IMR-90 (cell line): ENCODE results near the gene GPHB5. TPM values are rescaled to one million over a fixed set of nuclear protein-coding genes. Genes with fewer than 3 reads are reported as not detected.

ENCODE experiments used
- ATAC-seq: fragments of 200-7000 bp; cut with Tn5 transposase; 2 replicates; pipeline ENCODE4 v1.9.1; 2020; ENCODE audit warnings: low read depth, mild to moderate bottlenecking, moderate library complexity
- BruUV-seq: library from RNA; stranded (reverse); fragments of 400-500 nt; replicated peaks from 2 replicates; lab custom pipeline; 2021; lab: Mats Ljungman, UMichigan
- CTCF ChIA-PET: fragments of 300-600 bp; formaldehyde crosslinking; extraction: SDS; loops from one replicate; lab custom pipeline; 2021; ENCODE audit warnings: antibody characterized with exemption; lab: Yijun Ruan, JAX
- POLR2A ChIA-PET: fragments of 300-600 bp; sonication (Branson Sonifier 250); formaldehyde crosslinking; loops from one replicate; lab custom pipeline; 2022; ENCODE audit warnings: antibody characterized with exemption; ENCODE audit not compliant: unreplicated experiment; lab: Charles Lee
- DNase-seq: peaks from one replicate; pipeline ENCODE4 v3.0.0; 2013
- H2AFZ ChIP-seq: replicated peaks from 2 replicates; pipeline ENCODE3; 2013; ENCODE audit warnings: low read length, mild to moderate bottlenecking; ENCODE audit not compliant: poor library complexity
- H2AK5ac ChIP-seq: 2 replicates; pipeline ENCODE4 v1.6.1; 2013; ENCODE audit warnings: low read depth, low read length, inconsistent platforms
- H2AK9ac ChIP-seq: replicated peaks from 2 replicates; pipeline ENCODE3; 2013; ENCODE audit warnings: mild to moderate bottlenecking, low read depth, low read length, moderate library complexity; ENCODE audit not compliant: poor library complexity
- H2BK120ac ChIP-seq: 2 replicates; pipeline ENCODE4 v1.6.1; 2013; ENCODE audit warnings: low read depth, low read length, inconsistent platforms
- H2BK15ac ChIP-seq: 3 replicates; pipeline ENCODE4 v1.6.1; 2013; ENCODE audit warnings: low read depth, low read length, inconsistent platforms
- H2BK20ac ChIP-seq: 2 replicates; pipeline ENCODE4 v1.6.1; 2013; ENCODE audit warnings: low read depth, mild to moderate bottlenecking, inconsistent platforms, low read length, moderate library complexity
- H2BK5ac ChIP-seq: 2 replicates; pipeline ENCODE4 v1.6.1; 2013; ENCODE audit warnings: mild to moderate bottlenecking, low read depth, low read length, inconsistent platforms; ENCODE audit not compliant: poor library complexity, severe bottlenecking
- H3K14ac ChIP-seq: replicated peaks from 2 replicates; pipeline ENCODE4 v1.6.1; 2013; ENCODE audit warnings: low read depth, low read length, inconsistent platforms
- H3K18ac ChIP-seq: 2 replicates; pipeline ENCODE4 v1.6.1; 2013; ENCODE audit warnings: low read depth, low read length, control low read depth
- H3K23ac ChIP-seq: 2 replicates; pipeline ENCODE4 v1.6.1; 2013; ENCODE audit warnings: low read depth, low read length, inconsistent platforms
- H3K27ac ChIP-seq: 2 replicates; pipeline ENCODE4 v1.5.1; 2013; ENCODE audit warnings: mild to moderate bottlenecking, control low read depth, low read length; ENCODE audit not compliant: insufficient read depth
- H3K27me3 ChIP-seq: 2 replicates; pipeline ENCODE4 v1.6.1; 2013; ENCODE audit warnings: low read length; ENCODE audit not compliant: control insufficient read depth, insufficient read depth
- H3K36me3 ChIP-seq: 2 replicates; pipeline ENCODE4 v1.6.1; 2013; ENCODE audit warnings: low read length, mixed read lengths; ENCODE audit not compliant: control insufficient read depth, insufficient read depth
- H3K4ac ChIP-seq: 2 replicates; pipeline ENCODE4 v1.6.1; 2013; ENCODE audit warnings: low read depth, low read length, inconsistent platforms
- H3K4me1 ChIP-seq: 2 replicates; pipeline ENCODE4 v1.6.1; 2013; ENCODE audit warnings: low read length, mixed read lengths; ENCODE audit not compliant: control insufficient read depth, insufficient read depth
- H3K4me2 ChIP-seq: 2 replicates; pipeline ENCODE4 v1.6.1; 2013; ENCODE audit warnings: low read depth, mild to moderate bottlenecking, control low read depth, low read length, moderate library complexity
- H3K4me3 ChIP-seq: 2 replicates; pipeline ENCODE4 v1.5.1; 2013; ENCODE audit warnings: low read depth, mild to moderate bottlenecking, control low read depth, low read length, moderate library complexity; ENCODE audit not compliant: insufficient read depth
- H3K56ac ChIP-seq: 2 replicates; pipeline ENCODE4 v1.6.1; 2013; ENCODE audit warnings: low read length, inconsistent platforms; ENCODE audit not compliant: insufficient read depth; ENCODE audit errors: extremely low read depth
- H3K79me1 ChIP-seq, 2 experiments: 2 replicates each; pipeline ENCODE4 v1.6.1; 2013; ENCODE audit warnings: low read length in 2 of 2, inconsistent platforms in 1 of 2, low read depth in 1 of 2
- H3K9ac ChIP-seq: 2 replicates; pipeline ENCODE4 v1.6.1; 2013; ENCODE audit warnings: low read depth, low read length, control low read depth
- H3K9me1 ChIP-seq: 2 replicates; pipeline ENCODE4 v1.6.1; 2013; ENCODE audit warnings: low read length, inconsistent platforms; ENCODE audit not compliant: insufficient read depth
- H3K9me3 ChIP-seq: 2 replicates; pipeline ENCODE4 v1.6.1; 2013; ENCODE audit warnings: low read length; ENCODE audit not compliant: control insufficient read depth, insufficient read depth
- H4K20me1 ChIP-seq: 2 replicates; pipeline ENCODE4 v1.6.1; 2013; ENCODE audit warnings: low read length, inconsistent platforms; ENCODE audit not compliant: insufficient read depth
- H4K5ac ChIP-seq: 2 replicates; pipeline ENCODE4 v1.6.1; 2013; ENCODE audit warnings: mild to moderate bottlenecking, low read depth, low read length, control low read depth
- H4K8ac ChIP-seq, 2 experiments: 2 replicates each; pipeline ENCODE4 v1.6.1; 2013; ENCODE audit warnings: low read depth in 2 of 2, low read length in 2 of 2, control low read depth in 1 of 2, inconsistent platforms in 1 of 2
- H4K91ac ChIP-seq: 2 replicates; pipeline ENCODE4 v1.6.1; 2013; ENCODE audit warnings: low read depth, low read length, inconsistent platforms; ENCODE audit not compliant: insufficient read depth
- CEBPB ChIP-seq: IDR thresholded peaks from 2 replicates; pipeline ENCODE4 v1.6.1; 2012; ENCODE audit warnings: low read depth, low read length, improper control_type of control experiment
- CHD1 ChIP-seq: IDR thresholded peaks from 2 replicates; pipeline ENCODE4 v1.6.1; 2012; ENCODE audit warnings: low read depth, low read length, improper control_type of control experiment
- WGBS, 2 experiments: methylation state at CpG; one replicate each; pipeline versions ENCODE4 v1.1.5 to v1.1.7; 2013; ENCODE audit warnings: missing lambda C conversion rate in 2 of 2; ENCODE audit not compliant: insufficient read length in 1 of 2; ENCODE audit errors: extremely low coverage in 2 of 2; 5-methylcytosine and 5-hydroxymethylcytosine counted together
- dilution Hi-C: fragments of 300-500 bp; cut with HindIII; formaldehyde crosslinking; loops from one replicate; pipeline ENCODE4 v1.14.3; 2018; ENCODE audit warnings: low sequenced_read_pairs; ENCODE audit not compliant: unreplicated experiment
- in situ Hi-C: fragments of 300-500 bp; cut with MboI; formaldehyde crosslinking; loops from 3 replicates; pipeline ENCODE4 v1.14.3; 2019; ENCODE audit warnings: low sequenced_read_pairs, inconsistent platforms, mixed read lengths
- intact Hi-C: fragments of 100-400 bp; cut with micrococcal nuclease; formaldehyde crosslinking; loops from 2 replicates; pipeline ENCODE4 v1.10.0; 2022
- polyA plus RNA-seq, 3 experiments: library from polyadenylated mRNA; depleted of rRNA; stranded (reverse); fragments of >200 nt; gene quantifications; 2 replicates each; pipeline ENCODE4 v1.2.3, GENCODE V29; 2012; ENCODE audit warnings: low replicate concordance in 1 of 3
- total RNA-seq: library from RNA; depleted of rRNA; stranded (reverse); fragments of >200 nt; gene quantifications from 2 replicates; pipeline ENCODE4 v1.2.3, GENCODE V29; 2012

The GPHB5 gene
- total and polyA plus RNA-seq, 2 of the 4 experiments (the other 2 are of a cell fraction), result not detected

- no peak for DNase-seq
- WGBS, 2 experiments, result 86% methylated on average over 2 of the region's 8 CpGs; no CpG with 5 or more reads in 1 of the 2 experiments
Measured at GRCh38 chr14:63273717-63274655, 44.7 kb downstream of the GPHB5 start.

More at GRCh38 chr14:63273717-63274655, 44.7 kb downstream of the GPHB5 start:
- Histone ChIP-seq H3K27me3 (no peaks in the 10 kb centered on the region), H3K9me3 (no peaks in the 10 kb centered on the region), H3K23ac (no peak overlapping the region), H2BK120ac (no peak overlapping the region), H3K4me3 (no peak overlapping the region), H3K4me2 (no peak overlapping the region), H3K79me1 (no peaks in the 10 kb centered on the region), H3K4ac (no peak overlapping the region), H4K5ac (no peak overlapping the region), H4K8ac (no peak overlapping the region), H4K91ac (no peak overlapping the region), H2BK5ac (no peak overlapping the region), H4K20me1 (no peaks in the 10 kb centered on the region), H3K56ac (no peak overlapping the region), H3K9me1 (no peaks in the 10 kb centered on the region), H3K4me1 (no peaks in the 10 kb centered on the region), H2AK5ac (no peak overlapping the region), H3K18ac (no peak overlapping the region), H3K36me3 (no peaks in the 10 kb centered on the region), H3K14ac (no peak overlapping the region), H2BK15ac (no peak overlapping the region), H3K27ac (no peak overlapping the region), H2BK20ac (no peak overlapping the region), H2AK9ac (no peak overlapping the region), H2AFZ (no peak overlapping the region), H3K9ac (no peak overlapping the region)
- in situ Hi-C loops (loop anchor here (5.0 kb wide), 1 partner anchor 102 kb away; no protein-coding TSS in a partner anchor), dilution Hi-C loops (no loop called here), intact Hi-C loops (loop anchor here (10.0 kb wide), 1 partner anchor 1349 kb away; no protein-coding TSS in a partner anchor)
- ATAC-seq, result no peak
- TF ChIP-seq CHD1 (no peak), CEBPB (no peak)
- POLR2A ChIA-PET, result no interaction called here
- BruUV-seq, result no TSS peak
- CTCF ChIA-PET, result interaction anchor here (0.8 to 1.3 kb wide), 2 partner anchors 14 to 100 kb away, joined by 3 to 5 read pairs; no protein-coding TSS in a partner anchor
